Upper lobe of right lung (tissue), 1 donor: ENCODE data around the gene ATP6V0B. TPM values are rescaled to one million over a fixed set of nuclear protein-coding genes. Genes with fewer than 3 reads are reported as not detected.

Source experiments
- ATAC-seq: fragments of 200-7000 bp; cut with Tn5 transposase; one replicate; pipeline ENCODE4 v1.9.1; 2020; ENCODE audit warnings: mild to moderate bottlenecking, moderate library complexity
- DNase-seq: peaks from one replicate; pipeline ENCODE4 v3.0.0-alpha.2; 2020
- H3K27ac ChIP-seq: fragments of 200-600 bp; one replicate; pipeline ENCODE4 v1.8.0; 2022
- H3K27me3 ChIP-seq: fragments of 200-600 bp; one replicate; pipeline ENCODE4 v1.8.0; 2022; ENCODE audit warnings: mild to moderate bottlenecking
- H3K36me3 ChIP-seq: fragments of 200-600 bp; one replicate; pipeline ENCODE4 v1.8.0; 2022
- H3K4me1 ChIP-seq: fragments of 200-600 bp; one replicate; pipeline ENCODE4 v1.8.0; 2022
- H3K4me3 ChIP-seq: fragments of 200-600 bp; one replicate; pipeline ENCODE4 v1.8.0; 2022; ENCODE audit warnings: mild to moderate bottlenecking
- H3K9me3 ChIP-seq: fragments of 200-600 bp; one replicate; pipeline ENCODE4 v1.8.0; 2022
- CTCF ChIP-seq: fragments of 200-600 bp; IDR thresholded peaks from one replicate; pipeline ENCODE4 v1.8.0; 2022; ENCODE audit warnings: antibody characterized with exemption
- intact Hi-C: fragments of 100-400 bp; cut with DNase I; formaldehyde crosslinking; loops from one replicate; pipeline ENCODE4 v1.11.0; 2022
- total RNA-seq: library from RNA; stranded (reverse); fragmentation: NEBNext Ultra II Directional; extraction: Animal tissue kit (Norgen Biotek cat#: 25700); gene quantifications from one replicate; pipeline ENCODE4 v1.2.1, GENCODE V29; 2021
- donor health status: DM: no; HTN: yes; CAD: no; lungs with severe emphysema.

The ATP6V0B gene
- total RNA-seq, 1 donor from 2014 or later = 191 TPM

DNA sequence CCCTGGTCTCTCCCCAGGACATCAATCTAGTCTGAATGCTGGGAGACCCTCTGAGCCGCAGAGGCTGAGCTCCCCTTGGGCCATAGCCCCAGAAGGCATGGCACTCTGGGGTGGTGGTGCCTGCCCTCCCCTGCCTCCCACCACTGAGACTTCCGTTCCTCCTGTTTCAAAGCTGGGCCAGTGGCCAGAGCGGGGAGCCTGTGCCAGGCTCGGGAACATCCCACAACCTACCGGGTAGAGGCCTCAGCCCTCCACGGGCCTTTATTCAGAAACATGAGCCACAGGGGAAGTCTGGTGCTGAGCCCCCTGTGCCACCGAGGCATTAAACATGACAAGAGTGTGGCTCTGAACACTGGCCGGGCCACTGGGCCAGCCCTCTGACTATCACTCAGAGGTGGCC is 24.7 kb downstream of the ATP6V0B start:
- no peak for TF ChIP-seq CTCF
- DNase-seq (no peak), ATAC-seq (no peak)
- Histone ChIP-seq H3K4me3 (no peak overlapping the region), H3K36me3 (peaks cover 14% of the 10 kb centered on the region), H3K9me3 (no peaks in the 10 kb centered on the region), H3K27me3 (no peaks in the 10 kb centered on the region), H3K27ac (no peak overlapping the region), H3K4me1 (no peaks in the 10 kb centered on the region)
- intact Hi-C loops = no loop called here

- DNase-seq = no peak
- no peak for ATAC-seq
- no peaks in the 10 kb centered on the region for H3K4me1 ChIP-seq
- no peaks in the 10 kb centered on the region for H3K27me3 ChIP-seq
- no peak for TF ChIP-seq CTCF
- no peak overlapping the region for H3K27ac ChIP-seq
- no peak overlapping the region for H3K4me3 ChIP-seq
- H3K36me3 ChIP-seq = peaks cover 14% of the 10 kb centered on the region
- no peaks in the 10 kb centered on the region for H3K9me3 ChIP-seq
- intact Hi-C loops = loop anchor here (5.0 kb wide), 1 partner anchor 37 kb away; no protein-coding TSS in a partner anchor
These were observed 25.4 kb downstream of the ATP6V0B start for GRCh38 chr1:44000122-44000665.

GRCh38 chr1:44002165-44002564 is 27.4 kb downstream of the ATP6V0B start:
- Histone ChIP-seq H3K4me3 (no peak overlapping the region), H3K27ac (no peak overlapping the region), H3K4me1 (no peaks in the 10 kb centered on the region), H3K27me3 (no peaks in the 10 kb centered on the region), H3K36me3 (peaks cover 14% of the 10 kb centered on the region), H3K9me3 (no peaks in the 10 kb centered on the region)
- intact Hi-C loops = loop anchor here (5.0 kb wide), 1 partner anchor 35 kb away; no protein-coding TSS in a partner anchor
- ATAC-seq (no peak), DNase-seq (no peak)
- no peak for TF ChIP-seq CTCF

DNA sequence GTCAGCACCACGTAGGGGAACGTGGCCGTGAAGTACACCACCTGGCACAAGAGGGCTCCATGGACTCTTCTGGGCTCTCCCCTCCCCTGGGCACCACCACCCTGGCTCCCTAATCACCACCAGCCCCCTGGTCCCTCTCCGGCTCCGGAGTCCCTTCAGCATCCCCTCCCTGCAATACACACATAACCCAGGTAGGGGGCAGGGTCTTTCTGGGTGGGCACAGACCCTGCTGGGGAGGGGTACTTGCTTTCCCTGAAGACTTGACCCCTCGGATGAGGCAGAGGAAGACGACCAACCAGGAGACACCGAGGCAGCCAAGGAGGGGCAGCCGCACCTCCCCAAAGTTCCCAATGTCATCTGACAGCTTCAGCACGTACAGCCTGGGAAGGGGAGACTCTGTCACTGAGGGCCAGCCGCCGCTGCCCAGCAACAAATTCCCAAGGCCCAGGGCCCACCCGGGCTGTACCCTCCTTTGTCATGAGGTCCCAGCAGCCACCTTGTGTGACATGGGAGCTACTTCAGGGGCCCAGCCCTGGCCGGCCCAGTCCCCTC is 27.9 kb downstream of the ATP6V0B start:
- no peaks in the 10 kb centered on the region for H3K27me3 ChIP-seq
- no peak for TF ChIP-seq CTCF
- no peak overlapping the region for H3K4me3 ChIP-seq
- no peaks in the 10 kb centered on the region for H3K9me3 ChIP-seq
- no peak for ATAC-seq
- no peak overlapping the region for H3K27ac ChIP-seq
- H3K4me1 ChIP-seq = no peaks in the 10 kb centered on the region
- intact Hi-C loops = loop anchor here (5.0 kb wide), 1 partner anchor 35 kb away; no protein-coding TSS in a partner anchor
- DNase-seq = no peak
- H3K36me3 ChIP-seq = peaks cover 14% of the 10 kb centered on the region

- Histone ChIP-seq H3K27me3 (no peaks in the 10 kb centered on the region), H3K36me3 (no peaks in the 10 kb centered on the region), H3K9me3 (no peaks in the 10 kb centered on the region), H3K4me3 (no peak overlapping the region), H3K4me1 (no peaks in the 10 kb centered on the region), H3K27ac (no peak overlapping the region)
- TF ChIP-seq CTCF = no peak
- ATAC-seq (no peak), DNase-seq (no peak)
- intact Hi-C loops = no loop called here
These were observed 33.5 kb downstream of the ATP6V0B start for GRCh38 chr1:44008259-44008658.
